ENCODE data around the gene OR2C3.

GRCh38 chr1:247551721-247552120, 15.5 kb upstream of the OR2C3 start:
- TF ChIP-seq CTCF (IDR thresholded peaks at IDR 0.05), result no peak
- no peak for TF ChIP-seq POLR2AphosphoS5 (IDR thresholded peaks at IDR 0.05)
- no peak for TF ChIP-seq EP300 (IDR thresholded peaks at IDR 0.05)
- TF ChIP-seq POLR2A (IDR thresholded peaks at IDR 0.05), result no peak

Data from upper lobe of left lung (tissue), 4 donors.